ENCODE data around the gene PTGER4.
"Not testable (repeated sequence)": the region's sequence is repeated elsewhere in the genome, so short reads cannot be mapped to it uniquely, and the experiment has no call there.

Gene PTGER4

GRCh38 chr5:40679913-40680681, at the start of gene PTGER4:
TSS of gene PTGER4 (plus strand) at chr5:40679915. CDS start at chr5:40680994, 1,079 bp downstream.
- no peak for DNase-seq (ENCODE audit: low read depth)

DNA sequence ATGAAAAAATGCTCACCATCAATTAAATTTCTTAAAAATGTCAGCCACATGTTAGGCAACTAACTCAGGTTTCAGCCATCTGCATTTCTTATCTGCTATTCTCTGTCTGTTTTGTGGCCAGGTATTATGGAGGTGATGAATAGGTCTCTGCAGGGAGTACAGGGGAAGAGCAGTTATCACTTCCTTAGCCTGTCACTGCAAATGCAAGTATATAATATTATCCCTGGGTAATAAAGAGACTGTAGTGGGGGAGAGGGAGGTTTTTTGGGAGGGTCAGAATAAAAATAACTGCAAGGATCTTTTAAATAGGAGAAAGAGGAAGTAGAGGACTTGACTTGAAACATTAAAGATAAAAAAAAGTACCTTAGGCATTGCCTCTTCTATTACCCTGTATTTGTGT, 49.6 kb upstream of the PTGER4 start:
- no peak for DNase-seq (ENCODE audit: low read depth)

DNA sequence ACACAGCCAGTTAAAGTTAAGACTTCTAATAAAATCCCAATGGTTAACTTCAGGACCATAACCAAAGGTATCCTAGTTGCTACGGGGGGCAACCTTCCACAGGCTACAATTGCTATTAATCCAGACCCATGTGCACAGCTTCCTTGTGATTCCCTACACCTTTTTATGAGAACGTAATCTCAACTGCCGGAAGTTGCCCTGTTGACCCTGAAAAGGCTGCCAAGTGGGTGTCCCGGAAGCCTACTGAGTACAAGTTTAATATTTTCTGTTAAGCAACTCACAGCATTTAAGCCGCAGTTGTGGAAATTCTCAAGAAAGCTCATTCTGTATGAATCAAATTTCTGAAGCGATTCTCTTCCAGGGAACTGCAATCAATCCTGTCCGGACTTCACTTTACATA, 48.5 kb upstream of the PTGER4 start:
- DNase-seq (ENCODE audit: low read depth): no peak

DNA sequence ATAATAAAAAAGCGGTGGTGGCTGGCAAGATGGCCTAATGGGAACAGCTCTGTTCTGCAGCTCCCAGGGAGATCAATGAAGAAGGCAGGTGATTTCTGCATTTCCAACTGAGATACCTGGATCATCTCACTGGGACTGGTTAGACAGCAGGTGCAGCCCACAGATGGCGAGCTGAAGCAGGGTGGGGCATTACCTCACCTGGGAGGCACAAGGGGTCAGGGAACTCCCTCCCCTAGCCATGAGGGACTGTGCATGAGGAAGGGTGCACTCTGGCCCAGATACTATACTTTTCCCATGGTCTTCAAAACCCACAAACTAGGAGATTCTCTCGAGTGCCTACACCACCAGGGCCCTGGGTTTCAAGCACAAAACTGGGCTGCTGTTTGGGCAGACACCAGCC, 45.6 kb upstream of the PTGER4 start:
- no peak for DNase-seq (ENCODE audit: low read depth)

DNA sequence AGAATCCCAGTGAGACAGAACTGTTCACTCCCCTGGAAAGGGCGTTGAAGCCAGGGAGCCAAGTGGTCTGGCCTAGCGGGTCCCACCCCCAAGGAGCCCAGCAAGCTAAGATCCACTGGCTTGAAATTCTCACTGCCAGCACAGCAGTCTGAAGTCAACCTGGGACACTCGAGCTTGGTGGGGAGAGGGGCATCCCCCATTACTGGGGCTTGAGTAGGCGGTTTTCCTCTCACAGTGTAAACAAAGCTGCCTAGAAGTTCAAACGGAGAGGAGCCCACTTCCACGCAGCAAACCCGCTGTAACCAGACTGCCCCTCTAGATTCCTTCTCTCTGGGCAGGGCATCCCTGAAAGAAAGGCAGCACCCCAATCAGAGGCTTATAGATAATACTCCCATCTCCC, 45.1 kb upstream of the PTGER4 start:
- DNase-seq (ENCODE audit: low read depth): no peak

DNA sequence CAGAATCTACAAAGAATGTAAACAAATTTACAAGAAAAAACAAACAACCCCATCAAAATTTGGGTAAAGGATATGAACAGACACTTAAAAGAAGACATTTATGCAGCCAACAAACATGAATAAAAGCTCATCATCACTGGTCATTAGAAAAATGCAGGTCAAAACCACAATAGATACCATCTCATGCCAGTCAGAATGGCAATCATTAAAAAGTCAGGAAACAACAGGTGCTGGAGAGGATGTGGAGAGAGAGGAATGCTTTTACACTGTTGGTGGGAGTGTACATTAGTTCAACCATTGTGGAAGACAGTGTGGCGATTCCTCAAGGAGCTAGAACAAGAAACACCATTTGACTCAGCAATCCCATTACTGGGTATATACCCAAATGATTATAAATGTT, 40.2 kb upstream of the PTGER4 start:
- not testable (repeated sequence) for DNase-seq (ENCODE audit: low read depth)

GRCh38 chr5:40646266-40646665, 33.4 kb upstream of the PTGER4 start:
- no peak for DNase-seq (ENCODE audit: low read depth)

- no peak for DNase-seq (ENCODE audit: low read depth)
These were observed 31.6 kb upstream of the PTGER4 start for GRCh38 chr5:40648150-40648549.

GRCh38 chr5:40649463-40650030, 30.2 kb upstream of the PTGER4 start:
- DNase-seq (ENCODE audit: low read depth): no peak

DNA sequence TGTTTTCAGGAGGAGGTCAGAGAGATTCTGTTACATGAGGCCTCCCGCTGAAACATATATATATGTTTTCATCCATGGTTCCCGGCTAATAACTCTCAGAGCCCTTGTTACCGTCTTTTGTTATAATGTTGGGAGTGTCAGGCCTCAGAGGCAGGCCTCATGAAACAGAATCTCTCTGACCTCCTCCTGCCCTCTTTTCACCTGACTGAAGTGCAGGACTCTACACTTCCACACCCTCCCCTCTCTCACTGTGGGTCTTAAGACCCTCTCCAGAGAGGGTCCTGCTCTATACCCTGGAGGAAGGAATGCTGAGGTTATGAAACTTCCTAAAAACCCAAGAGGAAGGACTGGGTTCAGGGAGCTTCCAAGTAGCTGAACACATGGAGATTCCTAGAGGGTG, 28.5 kb upstream of the PTGER4 start:
- DNase-seq (ENCODE audit: low read depth): no peak

DNA sequence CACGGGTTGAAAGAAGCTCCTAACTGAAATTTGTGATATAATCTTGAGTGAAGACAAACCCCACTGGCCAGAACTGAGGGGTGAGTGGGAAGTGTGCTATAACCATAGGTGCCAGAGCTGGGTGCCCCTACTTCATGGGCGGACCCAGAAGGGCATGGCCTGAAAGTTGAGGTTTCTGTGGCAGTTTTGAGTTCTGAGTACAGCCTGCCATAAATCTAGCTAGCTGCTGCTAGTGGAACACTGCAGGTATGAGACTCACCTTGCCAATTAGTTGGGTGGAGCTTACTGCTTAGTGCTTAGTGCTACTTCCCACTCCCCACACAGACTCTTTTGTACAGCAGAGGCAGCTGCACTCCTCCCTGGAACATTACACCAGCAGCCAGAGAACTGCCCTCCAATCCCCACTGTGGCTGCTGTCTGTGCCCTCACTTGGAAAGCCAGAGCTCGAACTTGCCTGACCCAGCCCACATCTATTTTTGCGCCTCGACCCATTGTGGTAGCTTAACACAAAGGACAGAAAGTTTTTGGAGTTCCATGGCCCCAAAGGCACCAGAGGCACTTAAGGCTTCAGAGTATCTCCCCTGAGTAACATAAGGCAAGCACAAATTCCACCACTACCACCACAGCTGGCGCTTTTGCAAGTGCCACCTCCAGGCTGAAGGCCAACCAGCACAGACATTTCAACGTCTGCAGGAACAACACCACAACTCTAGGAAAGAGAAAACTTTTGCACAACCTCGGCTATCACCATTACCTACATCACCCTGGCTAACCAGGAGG, 27.1 kb upstream of the PTGER4 start:
- DNase-seq (ENCODE audit: low read depth): no peak

DNA sequence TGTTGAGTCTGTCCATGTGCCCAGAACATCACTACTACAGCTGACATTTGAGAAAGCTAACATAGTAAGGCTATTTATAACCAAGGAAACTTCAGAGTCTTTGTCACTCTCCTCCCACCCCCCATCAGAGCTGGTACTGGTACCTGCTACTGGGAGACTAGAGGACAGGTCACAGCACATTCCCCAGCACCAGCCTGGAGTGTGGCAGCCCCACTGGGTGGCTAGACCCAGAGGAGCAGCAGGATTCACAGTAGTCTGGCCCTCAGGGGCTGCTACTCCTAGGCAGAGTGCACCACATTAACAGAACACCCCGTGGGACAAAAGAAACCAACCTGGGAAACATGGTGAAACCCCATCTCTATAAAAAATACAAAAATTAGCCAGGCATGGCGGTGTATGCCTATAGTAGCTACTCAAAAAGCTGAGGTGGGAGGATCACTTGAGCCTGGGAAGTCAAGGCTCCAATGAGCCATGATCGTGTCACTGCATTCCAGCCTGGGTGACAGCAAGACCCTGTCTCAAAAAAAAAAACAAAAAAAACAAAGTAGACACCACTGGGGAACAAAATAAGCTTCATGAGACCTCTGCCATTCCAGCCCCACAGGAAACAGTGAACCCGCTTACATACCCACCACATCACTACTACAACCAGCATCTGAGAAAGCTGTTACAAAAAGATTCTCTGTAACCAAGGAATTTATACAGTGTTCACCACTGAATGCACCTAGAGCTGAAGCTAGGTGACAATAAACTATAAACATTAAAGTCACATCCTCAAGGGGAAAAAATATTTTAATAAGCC, 26.3 kb upstream of the PTGER4 start:
- no peak for DNase-seq (ENCODE audit: low read depth)

GRCh38 chr5:40654377-40654991, 25.2 kb upstream of the PTGER4 start:
- DNase-seq (ENCODE audit: low read depth): no peak

DNA sequence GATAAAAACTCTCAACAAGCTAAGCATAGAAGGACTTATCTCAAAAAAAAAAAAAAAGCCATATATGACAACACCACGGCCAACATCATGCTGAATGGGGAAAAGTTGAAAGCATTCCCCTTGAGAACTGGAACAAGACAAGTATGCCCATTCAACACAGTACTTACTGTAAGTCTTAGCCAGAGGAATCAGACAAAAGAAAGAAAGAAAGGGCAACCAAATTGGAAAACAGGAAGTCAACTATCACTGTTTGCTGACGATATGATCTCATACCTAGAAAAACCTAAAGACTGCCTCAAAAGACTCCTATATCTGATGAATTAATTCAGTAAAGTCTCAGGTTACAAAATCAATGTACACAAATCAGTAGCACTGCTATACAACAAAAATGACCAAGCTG, 24.6 kb upstream of the PTGER4 start:
- no peak for DNase-seq (ENCODE audit: low read depth)

DNA sequence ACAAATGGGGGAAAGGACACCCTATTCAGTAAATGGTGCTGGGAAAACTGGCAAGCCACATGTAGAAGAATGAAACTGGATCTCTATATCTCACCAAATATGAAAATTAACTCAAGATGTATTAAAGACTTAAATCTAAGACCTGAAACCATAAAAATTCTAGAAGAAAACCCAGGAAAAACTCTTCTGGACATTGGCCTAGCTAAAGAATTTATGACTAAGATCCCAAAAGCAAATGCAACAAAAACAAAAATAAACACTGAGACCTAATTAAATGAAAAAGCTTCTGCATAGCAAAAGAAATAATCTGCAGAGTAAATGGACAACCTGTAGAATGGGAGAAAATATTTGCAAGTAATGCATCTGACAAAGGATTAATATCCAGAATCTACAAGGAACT, 23.6 kb upstream of the PTGER4 start:
- DNase-seq (ENCODE audit: low read depth): not testable (repeated sequence)

DNA sequence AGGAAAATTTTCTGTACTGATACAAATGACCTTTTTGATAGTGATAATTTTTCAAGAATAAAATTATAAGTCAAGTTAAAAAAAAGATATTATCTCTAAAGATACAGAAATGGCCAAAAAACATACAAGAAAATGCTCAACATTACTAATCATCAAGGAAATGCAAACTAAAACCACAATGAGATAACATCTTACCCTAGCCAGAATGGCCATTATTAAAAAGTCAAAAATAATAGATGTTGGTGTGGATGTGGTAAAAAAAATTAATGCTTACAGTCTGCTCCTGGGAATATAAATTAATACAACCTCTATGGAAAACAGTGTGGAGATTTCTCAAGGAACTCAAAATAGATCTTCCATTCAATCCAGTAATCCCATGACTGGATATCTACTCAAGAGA, 22.9 kb upstream of the PTGER4 start:
- DNase-seq (ENCODE audit: low read depth): no peak

DNA sequence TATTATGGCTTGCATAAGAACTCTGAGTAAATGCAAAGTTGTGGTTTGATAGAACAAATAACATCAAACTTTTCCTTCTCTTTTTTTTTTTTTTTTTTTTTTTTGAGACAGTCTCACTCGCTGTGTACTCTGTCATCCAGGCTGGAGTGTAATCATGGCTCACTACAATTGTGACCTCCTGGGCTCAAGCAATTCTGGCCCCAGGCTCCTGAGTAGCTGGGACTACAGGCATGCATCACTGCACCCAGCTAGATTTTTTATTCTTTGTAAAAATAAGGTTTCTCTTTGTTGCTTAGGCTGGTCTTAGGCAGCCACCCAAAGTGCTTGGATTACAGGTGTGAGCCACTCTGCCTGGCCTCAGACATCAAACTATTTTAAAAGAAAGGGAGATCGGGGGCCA, 19.0 kb upstream of the PTGER4 start:
- no peak for DNase-seq (ENCODE audit: low read depth)

- no peak for DNase-seq (ENCODE audit: low read depth)
These were observed 13.9 kb upstream of the PTGER4 start for GRCh38 chr5:40665635-40666298.

DNA sequence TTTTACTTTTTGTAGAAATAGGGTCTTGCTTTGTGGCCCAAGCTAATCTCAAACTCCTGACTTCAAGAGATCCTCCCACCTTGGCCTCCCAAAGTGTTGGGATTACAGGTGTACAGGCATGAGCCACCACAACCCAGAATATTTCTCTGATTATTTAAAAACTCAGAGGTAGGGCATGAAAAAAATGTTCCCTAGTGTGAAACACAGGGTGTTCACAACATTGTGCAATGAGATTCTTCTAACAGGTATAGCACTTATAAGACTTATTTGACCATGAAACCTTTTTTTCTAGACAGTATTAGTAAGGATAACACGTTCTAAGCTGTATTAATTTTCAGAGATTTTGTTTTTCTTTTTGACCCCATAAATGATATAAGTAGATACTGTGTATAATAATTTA, 13.1 kb upstream of the PTGER4 start:
- DNase-seq (ENCODE audit: low read depth): no peak

- no peak for DNase-seq (ENCODE audit: low read depth)
These were observed 12.5 kb upstream of the PTGER4 start for GRCh38 chr5:40667161-40667663.

All from stimulated activated CD8-positive, alpha-beta memory T cell treated with anti-CD3 and anti-CD28 coated beads, Interleukin-15, amount 100 ng/mL, for 24 hours (primary cell).